Measurements from ENCODE around the gene C19orf38. TPM values are rescaled to one million over a fixed set of nuclear protein-coding genes. Genes with fewer than 3 reads are reported as not detected.

Gene C19orf38
- total and polyA plus RNA-seq, 5 donors, result 0.23 to 1.4 (median 0.51) TPM

- DNase-seq, result peak in 1 of 3 donors; percentile 65
- peak; percentile 14 to 47 for ATAC-seq
- WGBS, result 57% methylated on average over 9 of the region's 9 CpGs
- H3K9me3 ChIP-seq (ENCODE audit: control insufficient read depth, low read length), result no peaks in the 10 kb centered on the region
- H3K4me3 ChIP-seq (ENCODE audit: low read length), result no peak overlapping the region
- no peaks in the 10 kb centered on the region for H3K4me1 ChIP-seq (ENCODE audit: control insufficient read depth, insufficient read depth, low read length)
- H3K27me3 ChIP-seq (ENCODE audit: control insufficient read depth, insufficient read depth), result no peaks in the 10 kb centered on the region
- no peak overlapping the region for H3K27ac ChIP-seq (ENCODE audit: low read length)
- intact Hi-C loops (cut with DNase I), result no loop called here
These were observed 35.3 kb upstream of the C19orf38 start for GRCh38 chr19:10812902-10813404.

GRCh38 chr19:10815007-10815536 lies 33.1 kb upstream of the C19orf38 start:
- Histone ChIP-seq H3K27me3 (ENCODE audit: control insufficient read depth, insufficient read depth) (no peaks in the 10 kb centered on the region), H3K9me3 (ENCODE audit: control insufficient read depth, low read length) (no peaks in the 10 kb centered on the region), H3K4me1 (ENCODE audit: control insufficient read depth, insufficient read depth, low read length) (no peaks in the 10 kb centered on the region), H3K4me3 (ENCODE audit: low read length) (no peak overlapping the region), H3K27ac (ENCODE audit: low read length) (no peak overlapping the region)
- no peak for DNase-seq
- WGBS, result 93% methylated on average over 9 of the region's 9 CpGs
- no peak for ATAC-seq
- intact Hi-C loops (cut with DNase I), result no loop called here

GRCh38 chr19:10815969-10816644 lies 32.1 kb upstream of the C19orf38 start:
- DNase-seq, result peak in 1 of 3 donors; percentile 56
- 91% methylated on average over 21 of the region's 21 CpGs for WGBS
- Histone ChIP-seq H3K27me3 (ENCODE audit: control insufficient read depth, insufficient read depth) (no peaks in the 10 kb centered on the region), H3K4me1 (ENCODE audit: control insufficient read depth, insufficient read depth, low read length) (no peaks in the 10 kb centered on the region), H3K4me3 (ENCODE audit: low read length) (no peak overlapping the region), H3K9me3 (ENCODE audit: control insufficient read depth, low read length) (no peaks in the 10 kb centered on the region), H3K27ac (ENCODE audit: low read length) (no peak overlapping the region)
- intact Hi-C loops (cut with DNase I), result no loop called here
- no peak for ATAC-seq

GRCh38 chr19:10816691-10817090 lies 31.5 kb upstream of the C19orf38 start:
- DNase-seq, result peak in 1 of 3 donors; percentile 34
- H3K4me1 ChIP-seq (ENCODE audit: control insufficient read depth, insufficient read depth, low read length), result no peaks in the 10 kb centered on the region
- intact Hi-C loops (cut with DNase I), result no loop called here
- no peak overlapping the region for H3K27ac ChIP-seq (ENCODE audit: low read length)
- WGBS, result 83% methylated on average over 11 of the region's 11 CpGs
- H3K27me3 ChIP-seq (ENCODE audit: control insufficient read depth, insufficient read depth), result no peaks in the 10 kb centered on the region
- no peak for ATAC-seq
- H3K4me3 ChIP-seq (ENCODE audit: low read length), result no peak overlapping the region
- H3K9me3 ChIP-seq (ENCODE audit: control insufficient read depth, low read length), result no peaks in the 10 kb centered on the region

- no peaks in the 10 kb centered on the region for H3K4me1 ChIP-seq (ENCODE audit: control insufficient read depth, insufficient read depth, low read length)
- no peak overlapping the region for H3K4me3 ChIP-seq (ENCODE audit: low read length)
- intact Hi-C loops (cut with DNase I), result no loop called here
- DNase-seq (peak; percentile 63 to 81 (median 65)), ATAC-seq (peak; percentile 9 to 23)
- WGBS, result 75% methylated on average over 42 of the region's 42 CpGs
- H3K27me3 ChIP-seq (ENCODE audit: control insufficient read depth, insufficient read depth), result no peaks in the 10 kb centered on the region
- H3K9me3 ChIP-seq (ENCODE audit: control insufficient read depth, low read length), result no peaks in the 10 kb centered on the region
- H3K27ac ChIP-seq (ENCODE audit: low read length), result no peak overlapping the region
These were observed 30.8 kb upstream of the C19orf38 start for GRCh38 chr19:10817291-10818038.

GRCh38 chr19:10818301-10819123 lies 29.7 kb upstream of the C19orf38 start:
- Histone ChIP-seq H3K9me3 (ENCODE audit: control insufficient read depth, low read length) (no peaks in the 10 kb centered on the region), H3K4me1 (ENCODE audit: control insufficient read depth, insufficient read depth, low read length) (no peaks in the 10 kb centered on the region), H3K27ac (ENCODE audit: low read length) (no peak overlapping the region), H3K27me3 (ENCODE audit: control insufficient read depth, insufficient read depth) (no peaks in the 10 kb centered on the region), H3K4me3 (ENCODE audit: low read length) (no peak overlapping the region)
- 91% methylated on average over 19 of the region's 19 CpGs for WGBS
- peak in 2 of 3 donors; percentile 34 to 52 for DNase-seq
- no peak for ATAC-seq
- intact Hi-C loops (cut with DNase I), result no loop called here

- WGBS, result 96% methylated on average over 27 of the region's 27 CpGs
These were observed 28.8 kb upstream of the C19orf38 start for GRCh38 chr19:10819124-10820060.

GRCh38 chr19:10820173-10820572 lies 28.0 kb upstream of the C19orf38 start:
- no peak overlapping the region for H3K4me3 ChIP-seq (ENCODE audit: low read length)
- H3K4me1 ChIP-seq (ENCODE audit: control insufficient read depth, insufficient read depth, low read length), result no peaks in the 10 kb centered on the region
- H3K27ac ChIP-seq (ENCODE audit: low read length), result no peak overlapping the region
- ATAC-seq (no peak), DNase-seq (peak in 2 of 3 donors; percentile 34 to 35)
- intact Hi-C loops (cut with DNase I), result no loop called here
- 89% methylated on average over 7 of the region's 7 CpGs for WGBS
- H3K27me3 ChIP-seq (ENCODE audit: control insufficient read depth, insufficient read depth), result no peaks in the 10 kb centered on the region
- H3K9me3 ChIP-seq (ENCODE audit: control insufficient read depth, low read length), result no peaks in the 10 kb centered on the region

More at GRCh38 chr19:10819124-10820060, 28.8 kb upstream of the C19orf38 start:
- Histone ChIP-seq H3K27me3 (ENCODE audit: control insufficient read depth, insufficient read depth) (no peaks in the 10 kb centered on the region), H3K4me1 (ENCODE audit: control insufficient read depth, insufficient read depth, low read length) (no peaks in the 10 kb centered on the region), H3K4me3 (ENCODE audit: low read length) (no peak overlapping the region), H3K9me3 (ENCODE audit: control insufficient read depth, low read length) (no peaks in the 10 kb centered on the region), H3K27ac (ENCODE audit: low read length) (no peak overlapping the region)
- intact Hi-C loops (cut with DNase I), result no loop called here
- ATAC-seq, result no peak
- peak in 2 of 3 donors; percentile 35 to 50 for DNase-seq

GRCh38 chr19:10823690-10824089 lies 24.5 kb upstream of the C19orf38 start:
- no peak overlapping the region for H3K27ac ChIP-seq (ENCODE audit: low read length)
- DNase-seq, result peak in 1 of 3 donors; percentile 38
- intact Hi-C loops (cut with DNase I), result no loop called here
- no peak for ATAC-seq
- no peaks in the 10 kb centered on the region for H3K27me3 ChIP-seq (ENCODE audit: control insufficient read depth, insufficient read depth)
- H3K4me3 ChIP-seq (ENCODE audit: low read length), result no peak overlapping the region
- WGBS, result 92% methylated on average over 12 of the region's 12 CpGs
- H3K4me1 ChIP-seq (ENCODE audit: control insufficient read depth, insufficient read depth, low read length), result no peaks in the 10 kb centered on the region
- H3K9me3 ChIP-seq (ENCODE audit: control insufficient read depth, low read length), result no peaks in the 10 kb centered on the region

GRCh38 chr19:10826231-10826630 lies 22.0 kb upstream of the C19orf38 start:
- intact Hi-C loops (cut with DNase I), result no loop called here
- peak in 2 of 3 donors; percentile 5 to 18 for DNase-seq

More at GRCh38 chr19:10826231-10826630, 22.0 kb upstream of the C19orf38 start:
- Histone ChIP-seq H3K4me1 (ENCODE audit: control insufficient read depth, insufficient read depth, low read length) (no peaks in the 10 kb centered on the region), H3K4me3 (ENCODE audit: low read length) (no peak overlapping the region), H3K9me3 (ENCODE audit: control insufficient read depth, low read length) (no peaks in the 10 kb centered on the region), H3K27me3 (ENCODE audit: control insufficient read depth, insufficient read depth) (no peaks in the 10 kb centered on the region), H3K27ac (ENCODE audit: low read length) (no peak overlapping the region)
- WGBS, result 87% methylated on average over 7 of the region's 7 CpGs
- no peak for ATAC-seq
